SK-N-SH (cell line): Measurements from ENCODE around the gene SMIM36.

Experiments used
- FOSL2 ChIP-seq: IDR thresholded peaks from 2 replicates; pipeline ENCODE4 v1.4.0; 2012; ENCODE audit warnings: low read depth, mild to moderate bottlenecking, moderate library complexity, borderline replicate concordance
- FOXJ3 ChIP-seq: sonication (generic); formaldehyde crosslinking; IDR thresholded peaks from 2 replicates; pipeline ENCODE4 v1.5.1; 2020; ENCODE audit warnings: mild to moderate bottlenecking, missing genetic modification reagents
- GABPA ChIP-seq: IDR thresholded peaks from 2 replicates; pipeline ENCODE4 v1.4.0; 2012; ENCODE audit warnings: low read depth, mild to moderate bottlenecking
- POLR2AphosphoS5 ChIP-seq: IDR thresholded peaks from 2 replicates; pipeline ENCODE4 v1.6.1; 2012; ENCODE audit warnings: low read depth, low read length
- SMC3 ChIP-seq: IDR thresholded peaks from 2 replicates; pipeline ENCODE4 v1.6.1; 2012; ENCODE audit warnings: low read depth, low read length, improper control_type of control experiment
- TAF1 ChIP-seq: IDR thresholded peaks from 2 replicates; pipeline ENCODE4 v1.6.1; 2012; ENCODE audit warnings: low read depth, mild to moderate bottlenecking, low read length, moderate library complexity, borderline replicate concordance
- TF ChIP-seq, protein P1 (sequence below): fragments of 200-600 bp; sonication (generic); IDR thresholded peaks from 2 replicates; pipeline ENCODE4 v1.6.1; 2017; ENCODE audit warnings: antibody characterized with exemption, mild to moderate bottlenecking, moderate library complexity
- TF ChIP-seq, protein P2 (sequence below): IDR thresholded peaks from 2 replicates; pipeline ENCODE4 v1.4.0; 2012; ENCODE audit warnings: low read depth

DNA sequence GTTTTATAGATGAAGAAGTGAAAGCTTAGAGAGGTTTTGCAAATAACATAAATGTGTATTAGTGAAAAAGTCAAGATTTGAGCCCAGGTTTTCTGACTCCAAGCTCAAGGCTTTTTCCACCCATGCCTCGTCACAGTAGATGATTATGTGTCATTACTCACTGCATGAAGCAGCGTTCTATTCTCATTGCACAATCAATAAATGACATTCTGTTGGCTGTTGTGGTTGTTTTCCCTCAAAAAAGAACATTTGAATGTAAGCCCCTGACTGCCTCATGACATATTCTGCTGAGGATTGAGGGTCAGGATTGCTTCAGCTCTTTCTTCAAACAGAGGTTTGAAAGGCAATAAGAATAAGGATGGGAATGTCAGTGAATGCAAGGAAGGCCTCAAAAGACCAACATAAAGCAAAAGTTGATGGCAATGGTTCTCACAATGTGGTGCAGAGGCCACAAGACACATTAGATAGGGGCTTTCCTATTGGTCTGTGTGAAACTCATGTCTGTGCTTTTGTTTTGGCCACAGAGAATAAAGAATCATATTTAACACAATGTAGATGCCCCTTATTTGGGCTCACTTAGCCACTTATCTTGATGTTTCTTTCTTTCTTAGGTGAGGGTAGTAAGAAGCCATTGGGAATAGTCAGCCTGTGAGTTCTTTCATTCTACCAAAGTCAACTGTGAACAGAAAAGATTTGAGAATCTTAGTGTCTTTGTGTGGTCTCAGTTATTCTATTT is 84.2 kb downstream of the SMIM36 start:
- TF ChIP-seq, protein P1, sequence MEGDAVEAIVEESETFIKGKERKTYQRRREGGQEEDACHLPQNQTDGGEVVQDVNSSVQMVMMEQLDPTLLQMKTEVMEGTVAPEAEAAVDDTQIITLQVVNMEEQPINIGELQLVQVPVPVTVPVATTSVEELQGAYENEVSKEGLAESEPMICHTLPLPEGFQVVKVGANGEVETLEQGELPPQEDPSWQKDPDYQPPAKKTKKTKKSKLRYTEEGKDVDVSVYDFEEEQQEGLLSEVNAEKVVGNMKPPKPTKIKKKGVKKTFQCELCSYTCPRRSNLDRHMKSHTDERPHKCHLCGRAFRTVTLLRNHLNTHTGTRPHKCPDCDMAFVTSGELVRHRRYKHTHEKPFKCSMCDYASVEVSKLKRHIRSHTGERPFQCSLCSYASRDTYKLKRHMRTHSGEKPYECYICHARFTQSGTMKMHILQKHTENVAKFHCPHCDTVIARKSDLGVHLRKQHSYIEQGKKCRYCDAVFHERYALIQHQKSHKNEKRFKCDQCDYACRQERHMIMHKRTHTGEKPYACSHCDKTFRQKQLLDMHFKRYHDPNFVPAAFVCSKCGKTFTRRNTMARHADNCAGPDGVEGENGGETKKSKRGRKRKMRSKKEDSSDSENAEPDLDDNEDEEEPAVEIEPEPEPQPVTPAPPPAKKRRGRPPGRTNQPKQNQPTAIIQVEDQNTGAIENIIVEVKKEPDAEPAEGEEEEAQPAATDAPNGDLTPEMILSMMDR, result no peak
- TF ChIP-seq SMC3, result no peak
- TF ChIP-seq, protein P2, sequence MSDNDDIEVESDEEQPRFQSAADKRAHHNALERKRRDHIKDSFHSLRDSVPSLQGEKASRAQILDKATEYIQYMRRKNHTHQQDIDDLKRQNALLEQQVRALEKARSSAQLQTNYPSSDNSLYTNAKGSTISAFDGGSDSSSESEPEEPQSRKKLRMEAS, result no peak
- no peak for TF ChIP-seq FOSL2
- no peak for TF ChIP-seq TAF1
- TF ChIP-seq FOXJ3 (CRISPR knock-in tag), result no peak
- no peak for TF ChIP-seq POLR2AphosphoS5
- TF ChIP-seq GABPA, result no peak
